ENCODE results near the gene HS6ST3. TPM values are rescaled to one million over a fixed set of nuclear protein-coding genes. Genes with fewer than 3 reads are reported as not detected.
A peak's percentile ranks its signal among the peaks of the same experiment; 100 is the strongest.
"Not testable (repeated sequence)": the region's sequence is repeated elsewhere in the genome, so short reads cannot be mapped to it uniquely, and the experiment has no call there.

Gene HS6ST3
- total RNA-seq = 1.2 TPM
- polyA plus RNA-seq (ENCODE audit: insufficient read depth, low read depth, low replicate concordance) = 0.47 TPM
- long read RNA-seq, donor 1, full-length matches to known transcripts = 4 of 4 reads
- long read RNA-seq, donor 1, partial matches to known transcripts = 0 of 4 reads
- long read RNA-seq, donor 1, other reads (novel, unspliced or antisense) = 0 of 4 reads
- long read RNA-seq, donor 2, full-length matches to known transcripts = 2 of 2 reads
- long read RNA-seq, donor 2, partial matches to known transcripts = 0 of 2 reads
- long read RNA-seq, donor 2, other reads (novel, unspliced or antisense) = 0 of 2 reads
- long read RNA-seq, donor 3, full-length matches to known transcripts = 4 of 4 reads
- long read RNA-seq, donor 3, partial matches to known transcripts = 0 of 4 reads
- long read RNA-seq, donor 3, other reads (novel, unspliced or antisense) = 0 of 4 reads
- long read RNA-seq, donor 4, full-length matches to known transcripts = 2 of 2 reads
- long read RNA-seq, donor 4, partial matches to known transcripts = 0 of 2 reads
- long read RNA-seq, donor 4, other reads (novel, unspliced or antisense) = 0 of 2 reads
- long read RNA-seq, donor 5 = 0 reads
- long read RNA-seq, donor 6, full-length matches to known transcripts = 2 of 2 reads
- long read RNA-seq, donor 6, partial matches to known transcripts = 0 of 2 reads
- long read RNA-seq, donor 6, other reads (novel, unspliced or antisense) = 0 of 2 reads
- long read RNA-seq, donor 7, partial matches to known transcripts = 0 of 2 reads
- long read RNA-seq, donor 7, other reads (novel, unspliced or antisense) = 2 of 2 reads
- long read RNA-seq, donor 8, full-length matches to known transcripts = 7 of 7 reads
- long read RNA-seq, donor 8, partial matches to known transcripts = 0 of 7 reads
- long read RNA-seq, donor 8, other reads (novel, unspliced or antisense) = 0 of 7 reads
- long read RNA-seq, donor 9, full-length matches to known transcripts = 5 of 5 reads
- long read RNA-seq, donor 9, partial matches to known transcripts = 0 of 5 reads
- long read RNA-seq, donor 9, other reads (novel, unspliced or antisense) = 0 of 5 reads
- long read RNA-seq, donor 10, full-length matches to known transcripts = 2 of 2 reads
- long read RNA-seq, donor 10, partial matches to known transcripts = 0 of 2 reads
- long read RNA-seq, donor 10, other reads (novel, unspliced or antisense) = 0 of 2 reads

DNA sequence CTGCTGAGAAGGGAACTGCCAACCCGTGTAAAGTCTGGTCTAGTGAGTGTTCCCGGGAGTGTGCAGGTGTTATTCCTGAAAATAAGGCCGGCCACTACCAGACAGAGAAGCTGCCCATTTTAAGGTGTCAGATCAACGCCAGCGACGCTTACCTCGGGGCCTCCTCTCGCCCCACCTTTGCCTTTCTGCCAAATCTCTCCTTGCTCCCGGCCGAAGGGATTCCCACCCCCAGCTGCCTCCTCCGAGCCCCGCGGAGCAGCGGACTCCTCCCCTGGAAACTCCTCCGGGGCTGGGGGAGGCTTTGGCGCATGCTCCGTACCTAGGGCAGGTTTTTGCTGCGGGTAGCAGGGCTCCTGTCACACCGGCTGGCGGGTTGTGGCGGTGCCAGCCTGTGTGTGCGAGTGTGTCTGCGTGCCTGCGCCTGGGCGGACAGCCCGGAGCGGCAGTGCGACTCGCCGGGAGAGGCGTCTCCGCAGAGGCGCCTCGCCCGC lies at the start of gene HS6ST3:
TSS of gene HS6ST3 (plus strand) at position 359 of the 491 bp plus-strand sequence.
- peak; percentile 59 to 76 (median 65) for DNase-seq
- Histone ChIP-seq H3K27me3 (ENCODE audit: control insufficient read depth, insufficient read depth, low read length) (peaks cover 21% of the 10 kb centered on the region), H3K4me3 (ENCODE audit: low read length in 3 of 3) (peak within 1 kb of the TSS; percentile 21 to 59 (median 55)), H3K9me3 (ENCODE audit: control insufficient read depth in 2 of 3, insufficient read depth in 1 of 3, low read length in 3 of 3) (no peaks in the 10 kb centered on the region), H3K9ac (ENCODE audit: low read length in 3 of 3) (no peak within 1 kb of the TSS), H3K36me3 (ENCODE audit: control insufficient read depth in 2 of 3, insufficient read depth in 3 of 3, low read length in 3 of 3) (no peaks in the 10 kb centered on the region), H3K27ac (ENCODE audit: low read depth in 2 of 2, low read length in 2 of 2) (no peak within 1 kb of the TSS), H3K4me1 (ENCODE audit: control insufficient read depth in 2 of 3, insufficient read depth in 2 of 3, low read depth in 1 of 3, low read length in 3 of 3) (peaks cover 0 to 6% (median 0%) of the 10 kb centered on the region in 3 donors)
- FAIRE-seq = no peak
- intact Hi-C loops (cut with DNase I) = no loop called here
- TF ChIP-seq, protein P1, sequence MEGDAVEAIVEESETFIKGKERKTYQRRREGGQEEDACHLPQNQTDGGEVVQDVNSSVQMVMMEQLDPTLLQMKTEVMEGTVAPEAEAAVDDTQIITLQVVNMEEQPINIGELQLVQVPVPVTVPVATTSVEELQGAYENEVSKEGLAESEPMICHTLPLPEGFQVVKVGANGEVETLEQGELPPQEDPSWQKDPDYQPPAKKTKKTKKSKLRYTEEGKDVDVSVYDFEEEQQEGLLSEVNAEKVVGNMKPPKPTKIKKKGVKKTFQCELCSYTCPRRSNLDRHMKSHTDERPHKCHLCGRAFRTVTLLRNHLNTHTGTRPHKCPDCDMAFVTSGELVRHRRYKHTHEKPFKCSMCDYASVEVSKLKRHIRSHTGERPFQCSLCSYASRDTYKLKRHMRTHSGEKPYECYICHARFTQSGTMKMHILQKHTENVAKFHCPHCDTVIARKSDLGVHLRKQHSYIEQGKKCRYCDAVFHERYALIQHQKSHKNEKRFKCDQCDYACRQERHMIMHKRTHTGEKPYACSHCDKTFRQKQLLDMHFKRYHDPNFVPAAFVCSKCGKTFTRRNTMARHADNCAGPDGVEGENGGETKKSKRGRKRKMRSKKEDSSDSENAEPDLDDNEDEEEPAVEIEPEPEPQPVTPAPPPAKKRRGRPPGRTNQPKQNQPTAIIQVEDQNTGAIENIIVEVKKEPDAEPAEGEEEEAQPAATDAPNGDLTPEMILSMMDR (IDR thresholded peaks at IDR 0.05; ENCODE audit: borderline replicate concordance, extremely low read depth, insufficient read depth) = no peak

DNA sequence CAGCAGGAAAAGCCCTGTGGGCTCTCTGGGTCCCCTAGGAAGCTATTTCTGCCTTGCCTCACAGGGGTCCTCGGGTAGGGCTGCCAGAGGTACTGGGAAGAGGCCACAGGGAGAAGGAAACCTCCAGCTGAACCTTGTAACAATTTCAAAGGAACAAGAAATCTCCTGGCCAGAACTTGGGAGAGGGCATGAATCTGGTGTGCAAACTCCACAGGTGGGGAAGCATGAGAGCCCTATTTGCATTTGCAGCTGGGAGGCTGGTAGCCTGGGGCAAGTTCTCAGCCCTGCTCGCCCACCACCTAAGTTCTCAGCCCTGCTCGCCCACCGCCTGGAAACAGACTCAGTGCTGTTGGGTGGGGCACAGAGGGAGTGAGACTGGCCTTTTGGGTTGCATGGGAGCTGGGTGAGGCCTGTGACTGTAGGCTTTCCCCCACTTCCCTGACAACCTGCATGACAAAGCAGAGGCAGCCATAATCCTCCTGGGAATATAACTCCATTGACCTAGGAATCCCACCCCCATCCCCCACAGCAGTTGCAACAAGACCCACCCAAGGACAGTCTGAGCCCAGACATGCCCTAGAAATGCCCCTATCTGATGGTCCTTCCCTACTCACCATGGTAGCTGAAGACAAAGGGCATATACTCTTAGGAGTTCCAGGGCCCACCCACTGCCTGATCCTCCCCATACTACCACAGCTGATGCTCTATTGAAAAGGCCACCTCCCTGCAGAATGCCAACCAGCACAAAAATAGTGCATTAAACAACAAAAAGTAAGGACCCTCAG lies 48.4 kb upstream of the HS6ST3 start:
- no peaks in the 10 kb centered on the region for H3K4me1 ChIP-seq (ENCODE audit: control insufficient read depth in 2 of 3, insufficient read depth in 2 of 3, low read depth in 1 of 3, low read length in 3 of 3)
- no peaks in the 10 kb centered on the region for H3K9me3 ChIP-seq (ENCODE audit: control insufficient read depth in 2 of 3, insufficient read depth in 1 of 3, low read length in 3 of 3)
- H3K27me3 ChIP-seq (ENCODE audit: control insufficient read depth, insufficient read depth, low read length) = no peaks in the 10 kb centered on the region
- DNase-seq = no peak
- no peaks in the 10 kb centered on the region for H3K36me3 ChIP-seq (ENCODE audit: control insufficient read depth in 2 of 3, insufficient read depth in 3 of 3, low read length in 3 of 3)
- intact Hi-C loops (cut with DNase I) = no loop called here
- TF ChIP-seq, protein P1 (IDR thresholded peaks at IDR 0.05; ENCODE audit: borderline replicate concordance, extremely low read depth, insufficient read depth) = no peak
- no peak overlapping the region for H3K27ac ChIP-seq (ENCODE audit: low read depth in 2 of 2, low read length in 2 of 2)
- no peak for FAIRE-seq
- no peak overlapping the region for H3K4me3 ChIP-seq (ENCODE audit: low read length in 3 of 3)
- H3K9ac ChIP-seq (ENCODE audit: low read length in 3 of 3) = no peak overlapping the region

DNA sequence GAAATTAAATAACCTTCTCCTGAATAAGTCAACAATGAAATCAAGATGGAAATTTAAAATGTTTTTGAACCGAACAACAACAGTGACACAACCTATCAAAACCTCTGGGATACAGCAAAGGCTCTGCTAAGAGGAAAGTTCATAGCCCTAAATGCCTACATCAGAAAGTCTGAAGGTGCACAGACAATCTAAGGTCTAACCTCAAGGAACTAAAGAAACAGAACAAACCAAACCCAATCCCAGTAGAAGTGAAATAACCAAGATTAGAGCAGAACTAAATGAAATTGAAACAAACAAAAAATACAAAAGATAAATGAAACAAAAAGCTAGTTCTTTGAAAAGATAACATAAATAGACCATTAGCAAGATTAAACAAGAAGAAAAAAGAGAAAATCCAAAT lies 45.7 kb upstream of the HS6ST3 start:
- Histone ChIP-seq H3K9ac (ENCODE audit: low read length in 3 of 3) (no peak overlapping the region), H3K36me3 (ENCODE audit: control insufficient read depth in 2 of 3, insufficient read depth in 3 of 3, low read length in 3 of 3) (no peaks in the 10 kb centered on the region), H3K4me3 (ENCODE audit: low read length in 3 of 3) (no peak overlapping the region), H3K27me3 (ENCODE audit: control insufficient read depth, insufficient read depth, low read length) (no peaks in the 10 kb centered on the region), H3K4me1 (ENCODE audit: control insufficient read depth in 2 of 3, insufficient read depth in 2 of 3, low read depth in 1 of 3, low read length in 3 of 3) (no peaks in the 10 kb centered on the region), H3K9me3 (ENCODE audit: control insufficient read depth in 2 of 3, insufficient read depth in 1 of 3, low read length in 3 of 3) (no peaks in the 10 kb centered on the region), H3K27ac (ENCODE audit: low read depth in 2 of 2, low read length in 2 of 2) (no peak overlapping the region)
- intact Hi-C loops (cut with DNase I) = no loop called here
- TF ChIP-seq, protein P1 (IDR thresholded peaks at IDR 0.05; ENCODE audit: borderline replicate concordance, extremely low read depth, insufficient read depth) = no peak
- DNase-seq = no peak
- FAIRE-seq = no peak

DNA sequence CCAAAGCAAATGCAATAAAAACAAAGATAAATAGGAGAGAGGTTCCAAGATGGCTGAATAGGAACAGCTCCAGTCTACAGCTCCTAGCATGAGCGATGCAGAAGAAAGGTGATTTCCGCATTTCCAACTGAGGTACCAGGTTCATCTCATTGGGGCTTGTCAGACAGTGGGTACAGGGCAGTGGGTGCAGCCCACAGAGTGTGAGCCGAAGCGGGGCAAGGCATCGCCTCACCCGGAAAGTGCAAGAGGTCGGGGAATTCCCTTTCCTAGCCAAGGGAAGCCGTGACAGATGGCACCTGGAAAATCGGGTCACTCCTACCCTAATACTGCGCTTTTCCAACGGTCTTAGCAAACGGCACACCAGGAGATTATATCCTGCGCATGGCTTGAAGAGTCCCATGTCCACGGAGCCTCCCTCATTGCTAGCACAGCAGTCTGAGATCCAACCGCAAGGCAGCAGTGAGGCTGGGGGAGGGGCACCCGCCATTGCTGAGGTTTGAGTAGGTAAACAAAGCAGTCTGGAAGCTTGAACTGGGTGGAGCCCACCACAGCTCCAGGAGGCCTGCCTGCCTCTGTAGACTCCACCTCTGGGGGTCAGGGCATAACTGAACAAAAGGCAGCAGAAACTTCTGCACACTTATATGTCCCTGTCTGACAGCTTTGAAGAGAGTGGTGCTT lies 43.3 kb upstream of the HS6ST3 start:
- H3K4me3 ChIP-seq (ENCODE audit: low read length in 3 of 3); intact Hi-C loops (cut with DNase I); H3K27me3 ChIP-seq (ENCODE audit: control insufficient read depth, insufficient read depth, low read length); H3K36me3 ChIP-seq (ENCODE audit: control insufficient read depth in 2 of 3, insufficient read depth in 3 of 3, low read length in 3 of 3); H3K9me3 ChIP-seq (ENCODE audit: control insufficient read depth in 2 of 3, insufficient read depth in 1 of 3, low read length in 3 of 3); H3K4me1 ChIP-seq (ENCODE audit: control insufficient read depth in 2 of 3, insufficient read depth in 2 of 3, low read depth in 1 of 3, low read length in 3 of 3); FAIRE-seq; H3K9ac ChIP-seq (ENCODE audit: low read length in 3 of 3); DNase-seq; H3K27ac ChIP-seq (ENCODE audit: low read depth in 2 of 2, low read length in 2 of 2): not testable (repeated sequence)
